ENCODE data around the gene FBXL19. TPM values are rescaled to one million over a fixed set of nuclear protein-coding genes. Genes with fewer than 3 reads are reported as not detected.

The FBXL19 gene
- total RNA-seq, 1 donor from 2014 or later: 56.4 TPM

- peaks cover 53% of the 10 kb centered on the region for H3K36me3 Mint-ChIP-seq
- no peak for DNase-seq (ENCODE audit: low spot score in 2 of 2, unreplicated experiment in 2 of 2)
- no peaks in the 10 kb centered on the region for H3K9me3 Mint-ChIP-seq
- H3K4me1 Mint-ChIP-seq: no peaks in the 10 kb centered on the region
- H3K27me3 Mint-ChIP-seq (ENCODE audit: low read depth): no peaks in the 10 kb centered on the region
- H3K27ac Mint-ChIP-seq: no peak overlapping the region
- TF ChIP-seq CTCF (IDR thresholded peaks at IDR 0.05; ENCODE audit: unreplicated experiment): no peak
- no peak overlapping the region for H3K4me3 Mint-ChIP-seq
These were observed 42.1 kb downstream of the FBXL19 start for GRCh38 chr16:30965436-30965835.

GRCh38 chr16:30966033-30966619 is 42.8 kb downstream of the FBXL19 start:
- H3K27ac Mint-ChIP-seq: no peak overlapping the region
- H3K36me3 Mint-ChIP-seq: peaks cover 57% of the 10 kb centered on the region
- H3K27me3 Mint-ChIP-seq (ENCODE audit: low read depth): no peaks in the 10 kb centered on the region

GRCh38 chr16:30967795-30968194 is 44.4 kb downstream of the FBXL19 start:
- Mint-ChIP-seq H3K27me3 (ENCODE audit: low read depth) (no peaks in the 10 kb centered on the region), H3K27ac (no peak overlapping the region), H3K36me3 (peaks cover 59% of the 10 kb centered on the region), H3K4me1 (no peaks in the 10 kb centered on the region), H3K4me3 (no peak overlapping the region), H3K9me3 (no peaks in the 10 kb centered on the region)
- no peak for TF ChIP-seq CTCF (IDR thresholded peaks at IDR 0.05; ENCODE audit: unreplicated experiment)
- no peak for DNase-seq (ENCODE audit: low spot score in 2 of 2, unreplicated experiment in 2 of 2)

More at GRCh38 chr16:30966033-30966619, 42.8 kb downstream of the FBXL19 start:
- no peaks in the 10 kb centered on the region for H3K4me1 Mint-ChIP-seq
- no peak for DNase-seq (ENCODE audit: low spot score in 2 of 2, unreplicated experiment in 2 of 2)
- TF ChIP-seq CTCF (IDR thresholded peaks at IDR 0.05; ENCODE audit: unreplicated experiment): no peak
- no peak overlapping the region for H3K4me3 Mint-ChIP-seq
- no peaks in the 10 kb centered on the region for H3K9me3 Mint-ChIP-seq

GRCh38 chr16:30969246-30969842 is 46.0 kb downstream of the FBXL19 start:
- no peak overlapping the region for H3K27ac Mint-ChIP-seq
- H3K4me1 Mint-ChIP-seq: no peaks in the 10 kb centered on the region
- TF ChIP-seq CTCF (IDR thresholded peaks at IDR 0.05; ENCODE audit: unreplicated experiment): no peak
- no peak overlapping the region for H3K4me3 Mint-ChIP-seq
- DNase-seq (ENCODE audit: low spot score in 2 of 2, unreplicated experiment in 2 of 2): no peak
- no peaks in the 10 kb centered on the region for H3K9me3 Mint-ChIP-seq
- H3K36me3 Mint-ChIP-seq: peaks cover 63% of the 10 kb centered on the region
- H3K27me3 Mint-ChIP-seq (ENCODE audit: low read depth): no peaks in the 10 kb centered on the region

- H3K27me3 Mint-ChIP-seq (ENCODE audit: low read depth): no peaks in the 10 kb centered on the region
These were observed 47.9 kb downstream of the FBXL19 start for GRCh38 chr16:30971298-30971697.

More at GRCh38 chr16:30971298-30971697, 47.9 kb downstream of the FBXL19 start:
- TF ChIP-seq CTCF (IDR thresholded peaks at IDR 0.05; ENCODE audit: unreplicated experiment): no peak
- Mint-ChIP-seq H3K36me3 (peaks cover 61% of the 10 kb centered on the region), H3K4me3 (no peak overlapping the region), H3K27ac (no peak overlapping the region), H3K4me1 (no peaks in the 10 kb centered on the region), H3K9me3 (no peaks in the 10 kb centered on the region)
- no peak for DNase-seq (ENCODE audit: low spot score in 2 of 2, unreplicated experiment in 2 of 2)
